ENCODE measurements around the gene HELT.
"Not testable (repeated sequence)": the region's sequence is repeated elsewhere in the genome, so short reads cannot be mapped to it uniquely, and the experiment has no call there.

DNA sequence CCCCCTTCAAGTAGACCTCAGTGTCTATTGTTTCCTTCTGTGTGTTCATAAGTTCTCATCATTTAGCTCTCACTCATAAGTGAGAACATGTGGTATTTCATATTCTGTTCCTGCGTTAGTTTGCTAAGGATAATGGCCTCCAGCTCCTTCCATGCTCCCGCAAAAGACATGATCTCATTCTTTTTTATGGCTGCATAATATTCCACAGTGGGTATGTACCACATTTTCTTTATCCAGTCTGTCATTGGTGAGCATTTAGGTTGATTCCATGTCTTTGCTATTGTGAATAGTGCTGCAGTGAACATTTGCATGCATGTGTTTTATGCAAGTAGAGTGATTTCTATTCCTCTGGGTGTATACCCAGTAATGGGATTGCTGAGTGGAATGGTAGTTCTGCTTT is 41.9 kb upstream of the HELT start:
- TF ChIP-seq, protein P1, sequence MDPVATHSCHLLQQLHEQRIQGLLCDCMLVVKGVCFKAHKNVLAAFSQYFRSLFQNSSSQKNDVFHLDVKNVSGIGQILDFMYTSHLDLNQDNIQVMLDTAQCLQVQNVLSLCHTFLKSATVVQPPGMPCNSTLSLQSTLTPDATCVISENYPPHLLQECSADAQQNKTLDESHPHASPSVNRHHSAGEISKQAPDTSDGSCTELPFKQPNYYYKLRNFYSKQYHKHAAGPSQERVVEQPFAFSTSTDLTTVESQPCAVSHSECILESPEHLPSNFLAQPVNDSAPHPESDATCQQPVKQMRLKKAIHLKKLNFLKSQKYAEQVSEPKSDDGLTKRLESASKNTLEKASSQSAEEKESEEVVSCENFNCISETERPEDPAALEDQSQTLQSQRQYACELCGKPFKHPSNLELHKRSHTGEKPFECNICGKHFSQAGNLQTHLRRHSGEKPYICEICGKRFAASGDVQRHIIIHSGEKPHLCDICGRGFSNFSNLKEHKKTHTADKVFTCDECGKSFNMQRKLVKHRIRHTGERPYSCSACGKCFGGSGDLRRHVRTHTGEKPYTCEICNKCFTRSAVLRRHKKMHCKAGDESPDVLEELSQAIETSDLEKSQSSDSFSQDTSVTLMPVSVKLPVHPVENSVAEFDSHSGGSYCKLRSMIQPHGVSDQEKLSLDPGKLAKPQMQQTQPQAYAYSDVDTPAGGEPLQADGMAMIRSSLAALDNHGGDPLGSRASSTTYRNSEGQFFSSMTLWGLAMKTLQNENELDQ (tag by site-specific recombination; IDR thresholded peaks at IDR 0.05; ENCODE audit: low read depth) = not testable (repeated sequence)
- not testable (repeated sequence) for TF ChIP-seq TRIM28 (IDR thresholded peaks at IDR 0.05; ENCODE audit: borderline replicate concordance, low read length); ZNF112 (tag by site-specific recombination; IDR thresholded peaks at IDR 0.05); HOXD13 (CRISPR knock-in tag; IDR thresholded peaks at IDR 0.05; ENCODE audit: borderline replicate concordance)
- TF ChIP-seq, protein P2, sequence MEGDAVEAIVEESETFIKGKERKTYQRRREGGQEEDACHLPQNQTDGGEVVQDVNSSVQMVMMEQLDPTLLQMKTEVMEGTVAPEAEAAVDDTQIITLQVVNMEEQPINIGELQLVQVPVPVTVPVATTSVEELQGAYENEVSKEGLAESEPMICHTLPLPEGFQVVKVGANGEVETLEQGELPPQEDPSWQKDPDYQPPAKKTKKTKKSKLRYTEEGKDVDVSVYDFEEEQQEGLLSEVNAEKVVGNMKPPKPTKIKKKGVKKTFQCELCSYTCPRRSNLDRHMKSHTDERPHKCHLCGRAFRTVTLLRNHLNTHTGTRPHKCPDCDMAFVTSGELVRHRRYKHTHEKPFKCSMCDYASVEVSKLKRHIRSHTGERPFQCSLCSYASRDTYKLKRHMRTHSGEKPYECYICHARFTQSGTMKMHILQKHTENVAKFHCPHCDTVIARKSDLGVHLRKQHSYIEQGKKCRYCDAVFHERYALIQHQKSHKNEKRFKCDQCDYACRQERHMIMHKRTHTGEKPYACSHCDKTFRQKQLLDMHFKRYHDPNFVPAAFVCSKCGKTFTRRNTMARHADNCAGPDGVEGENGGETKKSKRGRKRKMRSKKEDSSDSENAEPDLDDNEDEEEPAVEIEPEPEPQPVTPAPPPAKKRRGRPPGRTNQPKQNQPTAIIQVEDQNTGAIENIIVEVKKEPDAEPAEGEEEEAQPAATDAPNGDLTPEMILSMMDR (tag by site-specific recombination; IDR thresholded peaks at IDR 0.05) = not testable (repeated sequence)
- TF ChIP-seq, protein P3, sequence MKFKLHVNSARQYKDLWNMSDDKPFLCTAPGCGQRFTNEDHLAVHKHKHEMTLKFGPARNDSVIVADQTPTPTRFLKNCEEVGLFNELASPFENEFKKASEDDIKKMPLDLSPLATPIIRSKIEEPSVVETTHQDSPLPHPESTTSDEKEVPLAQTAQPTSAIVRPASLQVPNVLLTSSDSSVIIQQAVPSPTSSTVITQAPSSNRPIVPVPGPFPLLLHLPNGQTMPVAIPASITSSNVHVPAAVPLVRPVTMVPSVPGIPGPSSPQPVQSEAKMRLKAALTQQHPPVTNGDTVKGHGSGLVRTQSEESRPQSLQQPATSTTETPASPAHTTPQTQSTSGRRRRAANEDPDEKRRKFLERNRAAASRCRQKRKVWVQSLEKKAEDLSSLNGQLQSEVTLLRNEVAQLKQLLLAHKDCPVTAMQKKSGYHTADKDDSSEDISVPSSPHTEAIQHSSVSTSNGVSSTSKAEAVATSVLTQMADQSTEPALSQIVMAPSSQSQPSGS (tag by site-specific recombination; IDR thresholded peaks at IDR 0.05; ENCODE audit: low read depth) = not testable (repeated sequence)

All from HEK293 (cell line).